ENCODE results near the gene USP8.

GRCh38 chr15:50487287-50487686 is 63.1 kb downstream of the USP8 start:
- TF ChIP-seq TAF1 (IDR thresholded peaks at IDR 0.05; ENCODE audit: borderline replicate concordance, low read depth, low read length) = no peak
- no peak for TF ChIP-seq SIN3A (IDR thresholded peaks at IDR 0.05; ENCODE audit: low read depth, low read length)
- no peak for TF ChIP-seq CTCF (IDR thresholded peaks at IDR 0.05 in 2 of 3, conservative IDR thresholded peaks at IDR 0.05 in 1 of 3; ENCODE audit: control insufficient read depth in 2 of 3, extremely low read depth in 1 of 3, insufficient read depth in 1 of 3, low read depth in 3 of 3, low read length in 3 of 3)
- TF ChIP-seq USF2 (IDR thresholded peaks at IDR 0.05; ENCODE audit: borderline replicate concordance, low read depth, low read length) = no peak
- no peak for TF ChIP-seq PAX5 (IDR thresholded peaks at IDR 0.05; ENCODE audit: borderline replicate concordance, low read depth, low read length)
- no peak for TF ChIP-seq E2F8 (IDR thresholded peaks at IDR 0.05; ENCODE audit: low read depth, partially characterized antibody)
- TF ChIP-seq DPF2 (IDR thresholded peaks at IDR 0.05) = no peak
- no peak for TF ChIP-seq SKIL (IDR thresholded peaks at IDR 0.05; ENCODE audit: low read depth, poor library complexity, severe bottlenecking)
- TF ChIP-seq SMC3 (IDR thresholded peaks at IDR 0.05; ENCODE audit: borderline replicate concordance, low read length) = no peak
- TF ChIP-seq POLR2A (IDR thresholded peaks at IDR 0.05; ENCODE audit: low read depth, low read length) = no peak

Data from GM12878 (cell line).